ENCODE measurements around the gene CUEDC1.
"Not testable (repeated sequence)": the region's sequence is repeated elsewhere in the genome, so short reads cannot be mapped to it uniquely, and the experiment has no call there.

The CUEDC1 gene

DNA sequence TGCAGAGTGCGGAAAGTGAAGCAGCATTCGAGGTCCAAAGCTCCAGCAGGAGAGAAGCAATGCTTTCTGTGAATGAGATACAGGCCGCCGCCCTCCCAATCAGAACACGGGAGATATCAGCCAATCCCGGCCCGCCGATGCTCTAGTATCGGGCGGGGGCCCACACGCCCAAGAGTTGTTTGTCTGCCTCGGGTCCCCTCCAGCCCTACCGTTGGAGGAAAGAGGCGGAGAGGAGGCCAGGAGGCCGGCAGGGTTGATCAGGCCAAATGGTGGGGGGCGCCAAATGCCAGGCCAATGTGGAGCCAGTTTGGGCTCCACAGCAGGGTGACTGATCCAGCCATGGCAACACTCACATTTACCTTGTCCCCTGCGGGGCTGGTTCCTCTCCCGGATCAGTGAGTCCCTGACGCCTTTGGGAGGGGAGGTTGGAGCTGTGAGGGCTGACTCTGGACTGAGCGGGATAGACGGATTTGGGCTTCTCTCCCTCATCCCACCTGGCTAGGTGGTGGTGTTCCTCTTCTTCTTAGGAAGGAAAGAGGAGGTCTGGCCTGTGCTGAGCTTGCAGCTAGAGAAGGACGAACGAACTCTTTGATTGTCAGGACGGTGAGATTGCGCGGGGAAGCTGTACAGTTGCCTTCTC lies 10.4 kb upstream of the CUEDC1 start:
- DNase-seq, result peak in 3 of 42 donors; percentile 12 to 35 (median 14)
- intact Hi-C loops (cut with DNase I), result no loop called here

DNA sequence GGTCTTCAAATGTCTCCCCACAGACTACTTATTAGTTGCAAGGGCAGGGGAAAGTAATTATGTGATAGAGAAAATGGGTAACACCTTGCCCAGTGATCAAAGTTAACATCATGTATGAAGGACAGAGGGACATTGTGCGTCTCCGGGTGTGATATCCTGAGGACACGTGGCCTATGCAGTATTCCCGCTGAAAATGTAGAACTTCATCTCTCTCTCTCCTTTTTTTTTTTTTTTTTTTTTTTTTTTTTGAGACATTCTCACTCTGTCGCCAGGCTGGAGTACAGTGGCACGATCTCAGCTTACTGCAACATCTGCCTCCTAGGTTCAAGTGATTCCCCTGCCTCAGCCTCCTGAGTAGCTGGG lies 7.9 kb upstream of the CUEDC1 start:
- peak in 3 of 42 donors; percentile 4 to 40 (median 20) for DNase-seq
- intact Hi-C loops (cut with DNase I), result no loop called here

DNA sequence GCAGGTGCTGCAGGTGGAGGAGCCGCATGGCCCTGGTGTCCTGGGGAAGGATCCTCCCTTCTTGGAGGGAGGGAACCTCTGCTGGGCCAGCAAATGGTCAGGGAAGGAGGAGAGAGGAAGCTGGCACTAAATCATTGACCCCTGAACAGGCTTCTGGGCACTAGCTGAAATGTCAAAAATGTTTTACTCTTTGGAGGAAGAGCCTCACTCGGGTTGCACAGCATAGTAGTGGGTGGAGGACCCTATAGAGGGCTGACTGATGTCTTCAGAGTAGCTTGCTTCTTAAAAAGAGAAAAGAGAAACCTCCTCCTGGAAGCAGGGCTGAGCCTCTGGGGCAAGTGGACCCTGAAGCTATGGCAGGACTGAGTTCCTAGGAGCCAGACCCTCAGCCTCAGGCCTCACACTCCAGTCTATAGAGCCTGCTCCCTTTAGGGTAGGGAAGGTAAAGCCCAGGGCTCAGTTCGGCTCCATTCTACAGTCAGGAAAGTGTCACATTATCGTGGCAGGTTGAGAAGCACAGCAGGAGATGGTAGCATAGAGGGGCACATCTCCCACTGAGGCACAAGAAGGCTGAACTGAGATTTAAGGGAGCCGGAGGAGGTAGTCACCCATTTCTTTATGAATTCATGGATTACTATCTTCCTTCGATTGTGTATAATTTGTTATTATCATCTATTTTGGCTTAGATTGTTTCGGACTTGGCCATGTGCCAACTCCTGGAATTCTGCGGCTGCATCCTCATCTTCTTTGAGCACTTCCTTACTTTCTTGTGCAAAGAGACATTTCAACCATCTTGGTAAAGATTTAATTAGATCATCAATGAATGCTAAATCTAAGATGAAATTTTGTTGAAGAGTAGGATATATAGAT lies 7.3 kb upstream of the CUEDC1 start:
- intact Hi-C loops (cut with DNase I), result no loop called here
- peak in 4 of 42 donors; percentile 6 to 43 (median 18) for DNase-seq

DNA sequence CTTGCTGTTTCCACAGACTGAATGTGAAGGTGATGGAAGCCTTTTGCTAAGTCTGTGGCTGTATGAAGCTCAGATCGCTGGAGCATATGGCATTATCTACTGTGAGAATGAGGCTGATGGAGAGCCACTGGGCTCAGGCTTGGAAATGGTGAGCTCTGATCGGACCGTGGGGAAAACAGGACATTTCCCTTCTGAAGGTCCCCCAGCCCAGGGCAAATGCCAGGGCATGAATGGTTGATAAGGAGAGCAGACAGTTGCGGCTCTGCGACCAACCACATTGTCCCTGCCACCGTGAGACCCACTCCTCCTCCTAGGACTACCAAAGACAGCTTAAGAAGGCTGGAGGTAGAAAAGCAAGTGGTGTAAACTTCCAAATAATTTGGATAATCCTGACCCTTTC lies 4.7 kb upstream of the CUEDC1 start:
- DNase-seq, result peak in 6 of 42 donors; percentile 1 to 33 (median 17)
- intact Hi-C loops (cut with DNase I), result no loop called here

DNA sequence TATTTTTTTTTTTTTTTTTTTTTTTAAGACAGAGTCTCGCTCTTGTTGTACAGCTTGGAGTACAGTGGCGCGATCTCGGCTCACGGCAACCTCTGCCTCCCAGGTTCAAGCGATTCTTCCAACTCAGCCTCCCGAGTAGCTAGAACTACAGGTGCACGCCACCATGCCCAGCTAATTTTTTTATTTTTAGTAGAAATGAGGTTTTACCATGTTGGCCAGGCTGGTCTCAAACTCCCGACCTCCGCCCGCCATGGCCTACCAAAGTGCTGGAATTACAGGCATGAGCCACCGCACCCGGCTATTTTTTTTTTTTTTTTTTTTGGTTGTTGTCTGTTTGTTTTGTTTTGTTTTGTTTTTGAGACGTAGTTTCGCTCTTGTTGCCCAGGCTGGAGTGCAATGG lies 3.2 kb upstream of the CUEDC1 start:
- peak in 12 of 42 donors; percentile 1 to 41 (median 10) for DNase-seq
- intact Hi-C loops (cut with DNase I), result not testable (repeated sequence)

DNA sequence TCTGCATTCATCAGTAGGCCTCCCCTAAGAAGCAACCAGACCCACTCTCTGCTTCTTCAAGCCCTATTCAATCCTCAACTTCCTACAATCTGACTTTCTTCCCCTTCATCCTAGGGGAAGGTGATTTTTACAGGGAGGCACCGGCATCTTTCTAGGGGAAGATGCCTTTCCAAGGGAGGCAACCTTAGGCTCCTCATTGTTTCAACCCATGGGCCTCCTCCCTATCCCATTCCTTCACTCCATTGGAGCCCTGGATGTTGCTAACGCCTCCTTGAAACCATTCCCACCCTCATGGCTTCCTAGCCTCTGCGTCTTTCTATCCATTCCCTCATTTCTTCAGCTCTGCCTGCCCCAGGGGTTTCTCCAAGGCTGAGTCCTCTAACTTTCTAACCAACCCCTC lies 2.7 kb upstream of the CUEDC1 start:
- peak in 9 of 42 donors; percentile 3 to 26 (median 5) for DNase-seq
- intact Hi-C loops (cut with DNase I), result no loop called here

DNA sequence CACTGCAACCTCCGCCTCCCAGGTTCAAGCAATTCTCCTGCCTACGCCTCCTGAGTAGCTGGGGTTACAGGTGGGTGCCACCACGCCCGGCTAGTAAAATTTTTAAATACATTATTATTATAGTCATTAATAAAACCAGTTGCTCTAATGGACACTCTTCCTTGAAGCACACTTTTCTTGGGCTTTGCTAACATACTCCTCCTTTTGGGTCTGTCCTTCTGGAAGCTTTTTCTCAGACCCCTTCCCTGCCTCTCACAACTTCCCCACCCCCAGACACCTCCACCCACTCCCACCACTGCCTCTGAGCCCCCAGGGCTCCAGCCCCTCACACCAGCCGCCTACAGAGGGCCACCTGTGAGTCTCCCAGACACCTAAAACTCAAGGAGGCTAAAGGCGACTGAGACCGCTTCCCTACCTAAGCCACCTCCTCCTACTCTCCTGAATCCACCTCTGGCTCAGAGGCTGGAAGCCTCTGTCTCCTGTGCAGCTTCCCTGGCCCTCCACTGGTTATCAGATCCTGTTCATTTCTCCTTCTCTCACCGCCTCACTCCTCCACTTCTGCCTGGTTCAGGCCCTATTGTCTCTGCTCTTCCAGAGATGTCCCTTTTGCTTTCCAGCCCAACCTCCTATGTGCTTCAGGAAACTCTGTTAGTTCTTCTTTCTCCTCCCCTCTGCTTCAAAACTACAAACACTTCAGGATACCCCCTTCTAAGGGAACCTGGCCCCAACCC lies 2.1 kb upstream of the CUEDC1 start:
- intact Hi-C loops (cut with DNase I), result no loop called here
- DNase-seq, result peak in 14 of 42 donors; percentile 3 to 40 (median 14)

DNA sequence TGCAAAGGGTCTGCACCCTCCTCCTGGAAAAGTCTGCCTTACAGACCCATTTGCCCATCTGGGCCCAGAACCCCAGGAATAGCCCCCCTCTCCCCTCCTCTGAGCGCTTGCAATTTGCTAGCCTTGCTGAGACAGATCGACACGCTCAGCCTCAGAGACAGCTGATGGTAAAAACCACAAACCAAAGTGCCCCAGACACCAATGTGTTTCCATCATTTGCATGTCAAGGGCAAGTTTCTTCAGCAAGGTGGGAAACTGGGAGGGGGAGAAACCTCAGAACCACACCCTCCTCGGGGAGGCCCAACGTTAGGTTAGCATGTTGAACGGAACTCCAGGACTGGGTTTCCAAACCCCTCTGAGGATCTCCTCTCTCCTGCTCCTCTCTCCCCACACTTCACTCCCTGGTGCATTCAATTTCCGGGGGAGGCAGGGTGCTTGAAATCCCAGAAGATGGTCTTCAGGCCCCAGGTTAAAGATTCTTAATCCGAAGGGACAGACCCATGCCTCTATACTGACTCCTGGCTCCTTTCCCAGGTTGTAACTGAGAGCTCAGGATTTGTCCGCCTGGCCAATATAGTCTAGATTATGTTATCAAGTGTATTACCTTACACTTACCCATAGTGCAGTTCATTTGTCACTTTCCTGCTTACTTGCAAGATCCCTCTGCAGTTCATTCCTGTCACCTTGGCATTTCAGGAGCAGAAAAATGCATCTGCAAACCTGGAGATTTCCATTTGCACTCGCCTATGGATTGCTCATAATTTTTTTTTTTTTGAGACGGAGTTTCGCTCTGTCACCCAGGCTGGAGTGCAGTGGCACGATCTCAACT lies 1.3 kb upstream of the CUEDC1 start:
- DNase-seq, result peak in 14 of 42 donors; percentile 4 to 45 (median 22)
- intact Hi-C loops (cut with DNase I), result no loop called here

DNA sequence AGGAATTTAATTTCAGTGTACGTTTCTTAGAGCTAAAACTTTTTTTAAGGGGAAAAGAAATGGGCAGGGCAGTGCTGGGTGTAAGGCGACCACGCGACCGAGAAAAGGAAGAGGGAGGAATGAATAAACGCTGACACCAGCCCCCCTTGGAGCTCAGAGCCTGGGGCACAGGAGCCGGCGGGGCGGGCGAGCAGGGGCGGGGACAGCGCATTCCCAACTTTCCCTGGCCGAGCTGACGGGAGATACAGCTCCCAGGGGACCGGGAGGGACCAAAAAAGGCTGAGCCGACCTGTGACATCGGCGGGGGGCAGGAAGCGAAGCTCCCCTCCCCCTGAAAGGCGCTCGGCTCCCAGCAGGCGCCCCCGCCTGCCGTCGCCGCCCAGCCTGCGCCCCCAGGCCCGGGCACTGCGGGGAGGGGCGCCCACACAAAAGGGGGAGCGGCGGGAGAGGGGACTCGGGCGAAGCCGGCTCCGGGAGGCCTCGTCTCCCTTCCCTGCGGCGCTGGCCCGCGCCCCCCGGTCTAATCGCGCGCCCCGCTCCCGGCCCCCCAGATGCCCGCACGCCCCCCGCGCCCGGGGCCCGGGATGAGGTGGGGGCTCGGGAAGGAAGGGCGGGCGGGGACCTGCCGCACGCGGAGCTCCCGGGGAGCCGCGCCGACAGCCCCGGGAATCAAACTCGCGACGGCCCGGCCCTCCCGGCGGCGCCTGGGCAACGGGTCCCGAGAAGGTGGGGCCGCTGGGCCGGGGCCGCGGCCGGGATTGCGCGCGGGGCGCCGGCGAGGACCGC lies 622 bp downstream of the CUEDC1 start:
- intact Hi-C loops (cut with DNase I), result loop anchor here (2.0 kb wide), 1 partner anchor 32 kb away; no protein-coding TSS in a partner anchor
- peak in 40 of 42 donors; percentile 62 to 90 (median 77) for DNase-seq

DNA sequence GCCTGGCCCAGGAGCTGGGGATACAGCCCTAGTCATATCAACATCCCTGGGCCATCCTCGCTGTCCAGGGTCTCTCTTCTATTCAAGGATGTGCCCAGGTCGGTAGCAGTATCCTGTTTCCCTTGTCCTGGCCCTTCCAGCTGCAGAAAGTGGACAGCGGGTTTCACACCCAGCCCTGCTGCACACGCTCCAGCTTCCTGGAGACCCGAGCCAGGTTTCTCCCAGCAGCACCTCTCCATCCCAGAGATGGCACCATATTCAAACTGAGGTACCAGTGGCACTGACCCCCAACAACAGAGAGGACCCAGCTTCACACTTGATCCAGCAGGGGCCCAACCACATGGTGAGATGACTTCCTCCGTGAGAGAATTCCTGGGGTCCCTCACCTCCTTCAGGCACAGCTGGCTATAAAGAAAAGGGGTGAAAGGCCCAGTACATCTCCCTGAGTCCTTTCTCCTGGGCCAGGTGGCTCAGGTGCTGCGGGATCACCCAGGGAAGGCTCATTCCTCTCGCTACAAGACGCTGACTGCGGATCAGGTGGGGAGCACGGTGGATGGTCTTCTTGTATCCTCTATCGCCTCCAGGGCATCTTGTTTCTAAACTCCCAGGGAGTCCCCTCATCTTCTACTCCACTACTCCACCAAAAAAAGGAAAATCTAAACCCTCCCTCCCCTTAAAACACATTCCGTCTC lies 1.4 kb downstream of the CUEDC1 start:
- intact Hi-C loops (cut with DNase I), result loop anchor here (2.0 kb wide), 1 partner anchor 33 kb away; no protein-coding TSS in a partner anchor
- DNase-seq, result peak in 1 of 42 donors; percentile 32

DNA sequence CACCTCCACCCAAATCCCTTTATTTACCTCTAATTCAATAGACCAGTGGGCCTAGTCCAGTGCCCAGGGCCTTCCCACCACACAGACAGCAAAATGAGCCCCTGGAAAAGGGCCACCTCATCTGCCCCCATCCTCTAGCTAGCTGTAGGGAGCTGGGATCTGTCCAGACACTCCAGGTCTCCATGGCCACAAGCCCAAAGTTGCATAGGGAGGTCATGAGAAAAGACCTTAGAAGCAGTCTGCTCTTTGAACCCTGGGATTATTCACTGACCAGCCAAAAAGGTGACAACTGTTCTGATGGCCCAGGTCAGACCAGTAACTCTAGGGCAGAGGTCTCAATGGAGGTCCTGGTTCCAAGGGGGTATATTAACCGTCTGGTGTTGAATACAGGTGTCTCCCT lies 2.0 kb downstream of the CUEDC1 start:
- intact Hi-C loops (cut with DNase I), result no loop called here
- no peak for DNase-seq

DNA sequence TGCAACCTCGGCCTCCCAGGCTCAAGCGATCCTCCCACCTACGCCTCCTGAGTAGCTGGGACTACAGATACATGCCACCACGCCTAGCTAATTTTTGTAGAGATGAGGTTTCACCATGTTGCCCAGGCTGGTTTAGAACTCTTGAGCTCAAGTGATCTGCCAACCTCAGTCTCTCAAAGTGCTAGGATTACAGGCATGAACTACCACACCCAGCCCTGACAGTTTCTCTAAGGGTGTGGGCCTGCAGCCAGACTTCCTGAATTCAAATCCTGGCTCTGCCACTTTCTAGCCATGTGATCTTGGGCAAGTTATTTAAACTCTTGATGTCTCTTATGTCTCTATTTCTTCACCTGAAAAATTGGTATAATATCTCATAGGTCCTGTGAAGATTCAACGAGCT lies 5.6 kb downstream of the CUEDC1 start:
- intact Hi-C loops (cut with DNase I), result no loop called here
- no peak for DNase-seq

DNA sequence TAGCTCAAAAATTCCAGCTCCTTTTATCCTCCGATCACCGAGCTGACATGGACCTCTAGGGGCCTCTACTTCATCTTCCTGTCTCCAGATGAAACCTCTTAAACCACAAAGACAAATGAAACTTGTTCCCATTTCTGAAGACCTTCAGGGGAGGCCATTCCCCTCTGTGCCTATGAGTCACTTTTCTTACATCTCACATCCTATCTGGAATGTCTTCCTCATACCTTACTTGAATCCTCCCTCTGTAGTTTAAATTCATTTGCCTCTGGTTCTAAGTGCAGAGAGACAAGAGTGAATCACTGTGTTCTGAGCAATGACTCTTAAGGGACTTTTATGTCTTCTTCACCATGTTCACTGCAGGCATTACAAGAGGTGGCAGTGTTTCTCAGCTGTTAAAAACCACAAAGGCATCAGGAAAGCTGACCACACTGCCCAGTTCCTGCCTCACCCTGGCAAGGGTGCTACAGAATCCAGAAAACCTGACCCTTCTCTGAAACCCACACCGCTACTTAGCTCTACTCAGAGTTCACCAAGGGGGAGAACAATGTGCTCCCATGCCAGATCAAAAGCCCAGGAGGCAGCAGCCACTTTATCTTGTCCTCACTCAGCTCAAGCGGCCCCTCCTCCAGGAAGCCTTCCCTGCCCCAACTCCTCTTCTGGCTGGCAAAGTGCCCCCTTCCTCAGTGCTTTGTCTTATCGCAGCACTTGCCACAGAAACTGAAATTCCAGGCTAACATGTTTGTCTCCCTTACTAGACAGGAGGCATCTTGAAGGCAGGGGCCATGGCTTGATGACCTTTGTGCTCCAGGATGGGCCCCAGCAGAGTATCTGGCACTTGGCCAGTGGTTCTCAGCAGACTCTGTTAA lies 6.4 kb downstream of the CUEDC1 start:
- DNase-seq, result no peak
- intact Hi-C loops (cut with DNase I), result no loop called here

DNA sequence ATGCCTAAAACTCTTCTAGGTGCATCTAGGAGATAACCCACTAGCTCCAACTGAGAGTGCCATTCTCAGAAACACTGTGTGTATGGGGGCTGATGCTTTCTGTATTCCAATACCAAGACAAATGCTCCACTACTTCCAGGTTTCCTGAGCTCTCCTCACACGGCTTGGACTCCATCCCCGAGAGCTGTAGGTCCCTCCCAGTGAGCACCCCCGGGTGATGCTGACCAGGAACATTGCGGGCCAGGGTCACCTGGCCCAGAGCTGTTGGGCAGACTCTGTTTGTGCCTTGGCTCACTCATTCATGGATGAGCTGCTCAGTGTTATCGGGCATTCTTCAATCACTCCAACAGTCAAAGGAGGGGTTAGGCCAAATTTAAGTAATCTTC lies 7.0 kb downstream of the CUEDC1 start:
- DNase-seq, result peak in 1 of 42 donors; percentile 49
- intact Hi-C loops (cut with DNase I), result no loop called here

DNA sequence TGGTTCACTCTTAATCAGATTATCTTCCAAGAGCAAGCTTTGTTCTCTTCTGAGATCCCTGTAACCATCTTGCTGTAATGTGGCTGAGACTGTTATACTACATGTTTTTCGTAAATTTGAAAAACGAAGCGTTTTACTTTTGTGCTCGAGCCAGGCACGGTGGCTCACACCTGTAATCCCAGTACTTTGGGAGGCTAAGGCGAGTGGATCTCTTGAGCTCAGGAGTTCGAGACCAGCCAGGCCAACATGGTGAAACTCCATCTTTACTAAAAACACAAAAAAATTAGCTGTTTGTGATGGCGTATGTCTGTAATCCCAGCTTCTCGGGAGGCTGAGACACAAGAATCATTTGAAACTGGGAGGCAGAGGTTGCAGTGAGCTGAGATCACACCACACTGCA lies 7.8 kb downstream of the CUEDC1 start:
- intact Hi-C loops (cut with DNase I), result no loop called here
- no peak for DNase-seq

DNA sequence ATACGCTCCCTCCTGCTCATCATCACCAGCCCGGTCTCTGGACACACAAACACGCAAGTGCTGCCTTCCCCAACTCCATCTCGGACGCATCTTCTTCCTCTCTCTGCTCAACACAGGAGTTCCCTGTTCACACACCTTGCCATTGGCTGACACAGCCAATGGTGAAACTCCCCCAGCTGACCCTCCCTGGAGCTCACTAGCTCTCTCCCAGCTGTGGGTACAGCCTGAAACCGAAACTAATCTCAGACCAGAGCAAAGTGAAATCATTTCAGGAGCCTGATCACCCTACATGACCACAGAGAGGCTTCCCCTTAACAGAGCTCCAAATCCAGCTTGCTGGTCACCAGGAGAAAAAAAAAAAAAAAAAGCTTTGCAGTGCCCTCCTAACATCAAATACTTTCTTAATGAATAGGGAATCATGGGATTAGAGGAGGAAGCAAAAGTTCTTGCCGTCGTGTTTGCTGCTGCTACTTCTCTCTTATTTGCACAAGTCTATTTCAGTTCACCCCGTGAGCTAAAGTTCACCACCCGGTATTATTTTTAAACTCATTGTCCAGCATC lies 8.3 kb downstream of the CUEDC1 start:
- DNase-seq, result peak in 10 of 42 donors; percentile 35 to 75 (median 48)
- intact Hi-C loops (cut with DNase I), result no loop called here

All from head of caudate nucleus (tissue), 42 donors.